ENCODE measurements around the gene IBSP. TPM values are rescaled to one million over a fixed set of nuclear protein-coding genes. Genes with fewer than 3 reads are reported as not detected.

IBSP gene
- total RNA-seq, 1 experiment from 2014 or later = not detected

DNA sequence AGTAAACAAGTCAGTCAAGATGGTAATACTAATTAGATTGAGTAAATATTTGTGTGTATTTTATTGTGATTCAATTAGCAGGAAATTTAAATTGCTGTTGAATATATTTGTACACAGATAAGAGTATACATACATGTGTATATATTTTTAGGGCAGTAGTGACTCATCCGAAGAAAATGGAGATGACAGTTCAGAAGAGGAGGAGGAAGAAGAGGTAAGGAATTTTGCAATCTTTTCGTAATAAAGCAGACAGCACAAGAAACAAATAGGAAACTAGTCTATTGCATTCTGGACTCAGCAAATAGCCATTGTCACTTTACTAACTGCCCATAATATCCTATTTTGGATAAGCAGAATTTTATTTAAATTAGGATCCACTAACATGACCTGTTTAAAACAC, 6.6 kb downstream of the IBSP start:
- H3K23ac ChIP-seq (ENCODE audit: insufficient read length, low read depth, low read length) = no peak overlapping the region
- H3K4me2 ChIP-seq (ENCODE audit: insufficient read depth, insufficient read length, low read length) = no peak overlapping the region
- peaks cover 0 to 2% (median 0%) of the 10 kb centered on the region in 3 experiments; a peak in 2 of 7 replicates for H3K36me3 Mint-ChIP-seq (ENCODE audit: insufficient read depth in 1 of 3, low read depth in 3 of 3)
- no peaks in the 10 kb centered on the region for H3K79me2 ChIP-seq (ENCODE audit: insufficient read depth, low read length)
- no peak overlapping the region for H2BK20ac ChIP-seq (ENCODE audit: low read depth, low read length, poor library complexity, severe bottlenecking)
- no peak overlapping the region for H3K4ac ChIP-seq (ENCODE audit: low read depth, low read length)
- H2BK12ac ChIP-seq (ENCODE audit: insufficient read length, low read depth, low read length) = no peak overlapping the region
- no CpG with 5 or more reads among the region's 2 CpGs for WGBS (ENCODE audit: extremely low coverage, insufficient read length, low lambda C conversion rate)
- H3K9me3 ChIP-seq (ENCODE audit: control insufficient read depth, low read depth, low read length) = no peaks in the 10 kb centered on the region
- H4K5ac ChIP-seq (ENCODE audit: insufficient read length, low read depth, low read length) = no peak overlapping the region
- H3K27me3 Mint-ChIP-seq (ENCODE audit: low read depth) = no peaks in the 10 kb centered on the region; the same call in 1 of the 2 replicates
- H4K91ac ChIP-seq (ENCODE audit: insufficient read length, low read depth, low read length) = no peak overlapping the region
- no peak overlapping the region for H3K27ac ChIP-seq (ENCODE audit: insufficient read length, low read depth, low read length)
- no peak overlapping the region for H2BK120ac ChIP-seq (ENCODE audit: low read depth, low read length, poor library complexity, severe bottlenecking)
- no peak overlapping the region for H3K27ac Mint-ChIP-seq
- no peaks in the 10 kb centered on the region for H3K79me1 ChIP-seq (ENCODE audit: insufficient read depth, low read depth, low read length, poor library complexity, severe bottlenecking)
- no peak overlapping the region for H3K4me3 Mint-ChIP-seq
- no peak overlapping the region for H3K18ac ChIP-seq (ENCODE audit: insufficient read length, low read depth, low read length)
- H3T11ph ChIP-seq (ENCODE audit: low read length) = no peak overlapping the region
- TF ChIP-seq, protein P1, sequence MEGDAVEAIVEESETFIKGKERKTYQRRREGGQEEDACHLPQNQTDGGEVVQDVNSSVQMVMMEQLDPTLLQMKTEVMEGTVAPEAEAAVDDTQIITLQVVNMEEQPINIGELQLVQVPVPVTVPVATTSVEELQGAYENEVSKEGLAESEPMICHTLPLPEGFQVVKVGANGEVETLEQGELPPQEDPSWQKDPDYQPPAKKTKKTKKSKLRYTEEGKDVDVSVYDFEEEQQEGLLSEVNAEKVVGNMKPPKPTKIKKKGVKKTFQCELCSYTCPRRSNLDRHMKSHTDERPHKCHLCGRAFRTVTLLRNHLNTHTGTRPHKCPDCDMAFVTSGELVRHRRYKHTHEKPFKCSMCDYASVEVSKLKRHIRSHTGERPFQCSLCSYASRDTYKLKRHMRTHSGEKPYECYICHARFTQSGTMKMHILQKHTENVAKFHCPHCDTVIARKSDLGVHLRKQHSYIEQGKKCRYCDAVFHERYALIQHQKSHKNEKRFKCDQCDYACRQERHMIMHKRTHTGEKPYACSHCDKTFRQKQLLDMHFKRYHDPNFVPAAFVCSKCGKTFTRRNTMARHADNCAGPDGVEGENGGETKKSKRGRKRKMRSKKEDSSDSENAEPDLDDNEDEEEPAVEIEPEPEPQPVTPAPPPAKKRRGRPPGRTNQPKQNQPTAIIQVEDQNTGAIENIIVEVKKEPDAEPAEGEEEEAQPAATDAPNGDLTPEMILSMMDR (conservative IDR thresholded peaks at IDR 0.05) = no peak
- no peaks in the 10 kb centered on the region for H3K4me1 ChIP-seq (ENCODE audit: insufficient read depth, low read length)
- no peak overlapping the region for H2AK5ac ChIP-seq (ENCODE audit: insufficient read length, low read length)
- no peak overlapping the region for H2BK15ac ChIP-seq (ENCODE audit: low read depth, low read length)
- H3K23me2 ChIP-seq (ENCODE audit: insufficient read length, low read depth, low read length, poor library complexity, severe bottlenecking) = no peaks in the 10 kb centered on the region
- H3K27me3 ChIP-seq (ENCODE audit: insufficient read depth, low read length) = no peaks in the 10 kb centered on the region
- no peaks in the 10 kb centered on the region for H3K9me3 Mint-ChIP-seq
- H3K4me1 Mint-ChIP-seq = no peaks in the 10 kb centered on the region; a peak in 1 of 4 replicates
- H3K14ac ChIP-seq (ENCODE audit: insufficient read depth, low read length) = no peak overlapping the region
- H3K9ac ChIP-seq (ENCODE audit: extremely low read depth, insufficient read length, low read length) = no peak overlapping the region
- no peak overlapping the region for H4K8ac ChIP-seq (replicated peaks; ENCODE audit: insufficient read length, low read depth, low read length)
- H2AFZ ChIP-seq (ENCODE audit: low read length) = no peak overlapping the region
- H2BK5ac ChIP-seq (ENCODE audit: insufficient read length, low read length) = no peak overlapping the region
- H3K56ac ChIP-seq (ENCODE audit: insufficient read length, low read depth, low read length) = no peak overlapping the region
- H4K20me1 ChIP-seq (ENCODE audit: control insufficient read depth, insufficient read depth, insufficient read length) = no peaks in the 10 kb centered on the region
- no peak for DNase-seq

Measured in H9 (cell line).